IMR-90 (cell line): ENCODE data around the gene EXOC6. TPM values are rescaled to one million over a fixed set of nuclear protein-coding genes. Genes with fewer than 3 reads are reported as not detected.
A peak's percentile ranks its signal among the peaks of the same experiment; 100 is the strongest.

Experiments
- ATAC-seq: fragments of 200-7000 bp; cut with Tn5 transposase; 2 replicates; pipeline ENCODE4 v1.9.1; 2020; ENCODE audit warnings: low read depth, mild to moderate bottlenecking, moderate library complexity
- BruUV-seq: library from RNA; stranded (reverse); fragments of 400-500 nt; replicated peaks from 2 replicates; lab custom pipeline; 2021; lab: Mats Ljungman, UMichigan
- CTCF ChIA-PET: fragments of 300-600 bp; formaldehyde crosslinking; extraction: SDS; loops from one replicate; lab custom pipeline; 2021; ENCODE audit warnings: antibody characterized with exemption; lab: Yijun Ruan, JAX
- POLR2A ChIA-PET: fragments of 300-600 bp; sonication (Branson Sonifier 250); formaldehyde crosslinking; loops from one replicate; lab custom pipeline; 2022; ENCODE audit warnings: antibody characterized with exemption; ENCODE audit not compliant: unreplicated experiment; lab: Charles Lee
- DNase-seq: peaks from one replicate; pipeline ENCODE4 v3.0.0; 2013
- H2AFZ ChIP-seq: replicated peaks from 2 replicates; pipeline ENCODE3; 2013; ENCODE audit warnings: low read length, mild to moderate bottlenecking; ENCODE audit not compliant: poor library complexity
- H2AK5ac ChIP-seq: 2 replicates; pipeline ENCODE4 v1.6.1; 2013; ENCODE audit warnings: low read depth, low read length, inconsistent platforms
- H2AK9ac ChIP-seq: replicated peaks from 2 replicates; pipeline ENCODE3; 2013; ENCODE audit warnings: mild to moderate bottlenecking, low read depth, low read length, moderate library complexity; ENCODE audit not compliant: poor library complexity
- H2BK120ac ChIP-seq: 2 replicates; pipeline ENCODE4 v1.6.1; 2013; ENCODE audit warnings: low read depth, low read length, inconsistent platforms
- H2BK15ac ChIP-seq: 3 replicates; pipeline ENCODE4 v1.6.1; 2013; ENCODE audit warnings: low read depth, low read length, inconsistent platforms
- H2BK20ac ChIP-seq: 2 replicates; pipeline ENCODE4 v1.6.1; 2013; ENCODE audit warnings: low read depth, mild to moderate bottlenecking, inconsistent platforms, low read length, moderate library complexity
- H2BK5ac ChIP-seq: 2 replicates; pipeline ENCODE4 v1.6.1; 2013; ENCODE audit warnings: mild to moderate bottlenecking, low read depth, low read length, inconsistent platforms; ENCODE audit not compliant: poor library complexity, severe bottlenecking
- H3K14ac ChIP-seq: replicated peaks from 2 replicates; pipeline ENCODE4 v1.6.1; 2013; ENCODE audit warnings: low read depth, low read length, inconsistent platforms
- H3K18ac ChIP-seq: 2 replicates; pipeline ENCODE4 v1.6.1; 2013; ENCODE audit warnings: low read depth, low read length, control low read depth
- H3K23ac ChIP-seq: 2 replicates; pipeline ENCODE4 v1.6.1; 2013; ENCODE audit warnings: low read depth, low read length, inconsistent platforms
- H3K27ac ChIP-seq: 2 replicates; pipeline ENCODE4 v1.5.1; 2013; ENCODE audit warnings: mild to moderate bottlenecking, control low read depth, low read length; ENCODE audit not compliant: insufficient read depth
- H3K27me3 ChIP-seq: 2 replicates; pipeline ENCODE4 v1.6.1; 2013; ENCODE audit warnings: low read length; ENCODE audit not compliant: control insufficient read depth, insufficient read depth
- H3K36me3 ChIP-seq: 2 replicates; pipeline ENCODE4 v1.6.1; 2013; ENCODE audit warnings: low read length, mixed read lengths; ENCODE audit not compliant: control insufficient read depth, insufficient read depth
- H3K4ac ChIP-seq: 2 replicates; pipeline ENCODE4 v1.6.1; 2013; ENCODE audit warnings: low read depth, low read length, inconsistent platforms
- H3K4me1 ChIP-seq: 2 replicates; pipeline ENCODE4 v1.6.1; 2013; ENCODE audit warnings: low read length, mixed read lengths; ENCODE audit not compliant: control insufficient read depth, insufficient read depth
- H3K4me2 ChIP-seq: 2 replicates; pipeline ENCODE4 v1.6.1; 2013; ENCODE audit warnings: low read depth, mild to moderate bottlenecking, control low read depth, low read length, moderate library complexity
- H3K4me3 ChIP-seq: 2 replicates; pipeline ENCODE4 v1.5.1; 2013; ENCODE audit warnings: low read depth, mild to moderate bottlenecking, control low read depth, low read length, moderate library complexity; ENCODE audit not compliant: insufficient read depth
- H3K56ac ChIP-seq: 2 replicates; pipeline ENCODE4 v1.6.1; 2013; ENCODE audit warnings: low read length, inconsistent platforms; ENCODE audit not compliant: insufficient read depth; ENCODE audit errors: extremely low read depth
- H3K79me1 ChIP-seq, 2 experiments: 2 replicates each; pipeline ENCODE4 v1.6.1; 2013; ENCODE audit warnings: low read length in 2 of 2, inconsistent platforms in 1 of 2, low read depth in 1 of 2
- H3K9ac ChIP-seq: 2 replicates; pipeline ENCODE4 v1.6.1; 2013; ENCODE audit warnings: low read depth, low read length, control low read depth
- H3K9me1 ChIP-seq: 2 replicates; pipeline ENCODE4 v1.6.1; 2013; ENCODE audit warnings: low read length, inconsistent platforms; ENCODE audit not compliant: insufficient read depth
- H3K9me3 ChIP-seq: 2 replicates; pipeline ENCODE4 v1.6.1; 2013; ENCODE audit warnings: low read length; ENCODE audit not compliant: control insufficient read depth, insufficient read depth
- H4K20me1 ChIP-seq: 2 replicates; pipeline ENCODE4 v1.6.1; 2013; ENCODE audit warnings: low read length, inconsistent platforms; ENCODE audit not compliant: insufficient read depth
- H4K5ac ChIP-seq: 2 replicates; pipeline ENCODE4 v1.6.1; 2013; ENCODE audit warnings: mild to moderate bottlenecking, low read depth, low read length, control low read depth
- H4K8ac ChIP-seq, 2 experiments: 2 replicates each; pipeline ENCODE4 v1.6.1; 2013; ENCODE audit warnings: low read depth in 2 of 2, low read length in 2 of 2, control low read depth in 1 of 2, inconsistent platforms in 1 of 2
- H4K91ac ChIP-seq: 2 replicates; pipeline ENCODE4 v1.6.1; 2013; ENCODE audit warnings: low read depth, low read length, inconsistent platforms; ENCODE audit not compliant: insufficient read depth
- BHLHE40 ChIP-seq: fragments of 150-350 bp; IDR thresholded peaks from 2 replicates; pipeline ENCODE4 v1.6.1; 2016; ENCODE audit warnings: mild to moderate bottlenecking, low read depth, low read length
- CEBPB ChIP-seq: IDR thresholded peaks from 2 replicates; pipeline ENCODE4 v1.6.1; 2012; ENCODE audit warnings: low read depth, low read length, improper control_type of control experiment
- CHD1 ChIP-seq: IDR thresholded peaks from 2 replicates; pipeline ENCODE4 v1.6.1; 2012; ENCODE audit warnings: low read depth, low read length, improper control_type of control experiment
- FOS ChIP-seq: fragments of 150-350 bp; IDR thresholded peaks from 2 replicates; pipeline ENCODE4 v1.6.1; 2016; ENCODE audit warnings: low read depth, low read length
- MAFK ChIP-seq: IDR thresholded peaks from 2 replicates; pipeline ENCODE4 v1.6.1; 2012; ENCODE audit warnings: low read depth, low read length, improper control_type of control experiment
- MAZ ChIP-seq: IDR thresholded peaks from 2 replicates; pipeline ENCODE4 v1.6.1; 2012; ENCODE audit warnings: low read depth, mild to moderate bottlenecking, low read length, improper control_type of control experiment, moderate library complexity, borderline replicate concordance
- MXI1 ChIP-seq: IDR thresholded peaks from 2 replicates; pipeline ENCODE4 v1.6.1; 2012; ENCODE audit warnings: low read depth, mild to moderate bottlenecking, low read length, moderate library complexity, borderline replicate concordance
- POLR2A ChIP-seq: IDR thresholded peaks from 2 replicates; pipeline ENCODE4 v1.6.1; 2012; ENCODE audit warnings: mild to moderate bottlenecking, low read depth, low read length
- RAD21 ChIP-seq: IDR thresholded peaks from 2 replicates; pipeline ENCODE4 v1.6.1; 2012; ENCODE audit warnings: low read length, improper control_type of control experiment
- RCOR1 ChIP-seq: IDR thresholded peaks from 2 replicates; pipeline ENCODE4 v1.6.1; 2012; ENCODE audit warnings: mild to moderate bottlenecking, low read length, improper control_type of control experiment; ENCODE audit not compliant: insufficient replicate concordance
- SMC3 ChIP-seq: fragments of 150-350 bp; IDR thresholded peaks from 2 replicates; pipeline ENCODE4 v1.6.1; 2016; ENCODE audit warnings: low read depth, mild to moderate bottlenecking, antibody characterized with exemption, low read length, moderate library complexity
- USF2 ChIP-seq: fragments of 150-350 bp; IDR thresholded peaks from 2 replicates; pipeline ENCODE4 v1.6.1; 2017; ENCODE audit warnings: mild to moderate bottlenecking, antibody characterized with exemption, low read length, low read depth
- dilution Hi-C: fragments of 300-500 bp; cut with HindIII; formaldehyde crosslinking; loops from one replicate; pipeline ENCODE4 v1.14.3; 2018; ENCODE audit warnings: low sequenced_read_pairs; ENCODE audit not compliant: unreplicated experiment
- in situ Hi-C: fragments of 300-500 bp; cut with MboI; formaldehyde crosslinking; loops from 3 replicates; pipeline ENCODE4 v1.14.3; 2019; ENCODE audit warnings: low sequenced_read_pairs, inconsistent platforms, mixed read lengths
- intact Hi-C: fragments of 100-400 bp; cut with micrococcal nuclease; formaldehyde crosslinking; loops from 2 replicates; pipeline ENCODE4 v1.10.0; 2022
- polyA plus RNA-seq, 3 experiments: library from polyadenylated mRNA; depleted of rRNA; stranded (reverse); fragments of >200 nt; gene quantifications; 2 replicates each; pipeline ENCODE4 v1.2.3, GENCODE V29; 2012; ENCODE audit warnings: low replicate concordance in 1 of 3
- total RNA-seq: library from RNA; depleted of rRNA; stranded (reverse); fragments of >200 nt; gene quantifications from 2 replicates; pipeline ENCODE4 v1.2.3, GENCODE V29; 2012
- TF ChIP-seq, protein P1 (sequence below): fragments of 150-350 bp; IDR thresholded peaks from 2 replicates; pipeline ENCODE4 v1.6.1; 2016; ENCODE audit warnings: low read depth, mild to moderate bottlenecking, low read length, moderate library complexity, borderline replicate concordance

EXOC6 gene
- total and polyA plus RNA-seq, 2 of the 4 experiments (the other 2 are of a cell fraction) = 4.5 to 11.5 TPM

DNA sequence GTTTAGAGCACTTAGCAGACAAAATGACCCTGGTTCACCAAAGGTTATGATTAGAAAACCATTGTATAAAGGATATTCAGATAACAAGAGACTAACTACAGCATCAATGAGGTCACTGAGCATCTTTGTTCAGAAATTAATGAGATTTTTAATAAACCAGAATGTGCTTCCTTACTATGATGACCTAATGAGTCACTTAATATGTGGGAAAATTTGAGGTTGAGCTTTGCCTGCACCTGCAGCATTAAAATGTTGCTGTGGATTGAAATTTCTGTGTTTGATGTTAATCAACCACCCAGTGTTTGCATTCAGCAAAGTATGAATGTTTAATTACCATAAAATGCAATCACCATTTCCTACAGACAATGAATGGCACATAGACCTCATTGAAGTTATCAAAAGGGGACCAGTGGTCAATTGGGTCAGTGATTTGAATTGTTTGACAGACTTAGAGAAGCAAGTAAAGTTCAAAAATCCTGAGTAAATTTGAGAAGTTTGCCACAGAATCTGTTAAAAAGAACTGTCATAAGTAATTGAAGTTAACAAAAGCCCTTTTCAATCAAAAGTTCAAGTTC is 45.8 kb downstream of the EXOC6 start:
- in situ Hi-C loops = loop anchor here (25.0 kb wide), 2 partner anchors 418 to 618 kb away; no protein-coding TSS in a partner anchor
- Histone ChIP-seq H2BK20ac (no peak overlapping the region), H3K4me2 (no peak overlapping the region), H3K9ac (no peak overlapping the region), H2BK120ac (no peak overlapping the region), H2AK5ac (no peak overlapping the region), H4K20me1 (peaks cover 12% of the 10 kb centered on the region), H3K56ac (no peak overlapping the region), H4K5ac (no peak overlapping the region), H2BK5ac (no peak overlapping the region), H3K27me3 (no peaks in the 10 kb centered on the region), H3K4me3 (no peak overlapping the region), H3K4me1 (peaks cover 8% of the 10 kb centered on the region), H4K91ac (no peak overlapping the region), H4K8ac (no peak overlapping the region), H2AK9ac (no peak overlapping the region), H3K79me1 (peaks cover 8 to 18% of the 10 kb centered on the region in 2 experiments), H3K27ac (no peak overlapping the region), H3K9me1 (peaks cover 9% of the 10 kb centered on the region), H3K14ac (no peak overlapping the region), H3K18ac (no peak overlapping the region), H2AFZ (no peak overlapping the region), H3K4ac (no peak overlapping the region), H3K23ac (0 out of 2 replicates have a peak overlapping the region, but pooled peaks have one; percentile 31), H3K9me3 (no peaks in the 10 kb centered on the region), H2BK15ac (no peak overlapping the region), H3K36me3 (peaks cover 3% of the 10 kb centered on the region; the same call in 1 of the 2 replicates)
- ATAC-seq = no peak
- intact Hi-C loops = loop anchor here (5.0 kb wide), 1 partner anchor 43 kb away; no protein-coding TSS in a partner anchor
- POLR2A ChIA-PET = no interaction called here
- TF ChIP-seq MXI1 (no peak), FOS (no peak), USF2 (no peak), MAFK (no peak), CEBPB (no peak), BHLHE40 (no peak), POLR2A (no peak), RAD21 (no peak), MAZ (no peak), CHD1 (no peak), RCOR1 (no peak), SMC3 (no peak)
- TF ChIP-seq, protein P1, sequence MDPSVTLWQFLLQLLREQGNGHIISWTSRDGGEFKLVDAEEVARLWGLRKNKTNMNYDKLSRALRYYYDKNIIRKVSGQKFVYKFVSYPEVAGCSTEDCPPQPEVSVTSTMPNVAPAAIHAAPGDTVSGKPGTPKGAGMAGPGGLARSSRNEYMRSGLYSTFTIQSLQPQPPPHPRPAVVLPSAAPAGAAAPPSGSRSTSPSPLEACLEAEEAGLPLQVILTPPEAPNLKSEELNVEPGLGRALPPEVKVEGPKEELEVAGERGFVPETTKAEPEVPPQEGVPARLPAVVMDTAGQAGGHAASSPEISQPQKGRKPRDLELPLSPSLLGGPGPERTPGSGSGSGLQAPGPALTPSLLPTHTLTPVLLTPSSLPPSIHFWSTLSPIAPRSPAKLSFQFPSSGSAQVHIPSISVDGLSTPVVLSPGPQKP = no peak
- BruUV-seq = no TSS peak
- CTCF ChIA-PET = no interaction called here
- dilution Hi-C loops = no loop called here
- DNase-seq = no peak
